Smooth muscle cell of the brain vasculature (primary cell): ENCODE measurements around the gene SLC16A8.
"Not testable (repeated sequence)": the region's sequence is repeated elsewhere in the genome, so short reads cannot be mapped to it uniquely, and the experiment has no call there.

Experiments
- DNase-seq: peaks from one replicate; pipeline ENCODE4 v3.0.0-alpha.2; 2012; ENCODE audit warnings: low read depth, low spot score

The SLC16A8 gene

DNA sequence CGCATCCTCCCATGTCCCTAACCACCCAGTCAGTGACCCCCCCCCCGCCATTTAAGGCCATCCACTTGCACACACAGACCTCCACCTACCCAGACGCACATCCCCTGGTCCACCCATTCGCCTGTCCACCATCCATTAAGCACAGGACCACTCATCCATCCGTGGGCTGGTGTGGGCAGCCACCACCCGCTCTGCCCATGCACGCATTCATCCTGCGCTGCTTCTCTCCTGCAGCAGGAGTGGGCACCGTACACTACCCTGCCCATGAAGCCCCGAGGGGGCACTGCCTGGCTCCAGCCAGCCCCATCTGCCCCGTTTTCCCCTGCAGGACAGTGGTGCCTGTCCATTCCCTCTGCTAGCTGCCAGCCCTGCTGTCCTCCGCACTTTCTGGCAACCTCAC, 3.9 kb upstream of the SLC16A8 start:
- no peak for DNase-seq

DNA sequence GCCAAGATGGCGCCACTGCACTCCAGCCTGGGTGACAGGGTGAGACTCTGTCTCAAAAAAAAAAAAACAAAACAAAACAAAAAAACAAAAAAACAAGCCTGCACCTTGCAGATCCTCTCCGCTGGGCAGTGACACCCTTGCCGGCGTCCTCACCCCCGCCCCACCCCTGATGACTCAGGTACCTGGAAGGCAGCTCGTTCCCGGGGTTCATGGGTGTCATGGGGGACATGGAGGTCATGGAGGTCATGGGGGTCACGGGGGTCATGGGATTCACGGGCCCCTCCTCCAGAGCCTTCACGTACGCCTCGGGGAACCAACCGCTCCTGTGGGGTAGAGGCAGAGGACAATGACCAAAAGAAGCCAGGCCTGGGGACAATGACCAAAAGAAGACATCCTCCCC, 3.0 kb upstream of the SLC16A8 start:
- DNase-seq: no peak

- no peak for DNase-seq
These were observed 2.2 kb upstream of the SLC16A8 start for GRCh38 chr22:38086001-38086845.

- DNase-seq: no peak
These were observed 1.5 kb upstream of the SLC16A8 start for GRCh38 chr22:38085501-38085900.

GRCh38 chr22:38085056-38085455, 1.1 kb upstream of the SLC16A8 start:
- no peak for DNase-seq

- DNase-seq: no peak
These were observed 836 bp downstream of the SLC16A8 start for GRCh38 chr22:38082986-38083710.

- no peak for DNase-seq
These were observed 1.8 kb downstream of the SLC16A8 start for GRCh38 chr22:38081941-38082828.

- DNase-seq: no peak
These were observed 2.4 kb downstream of the SLC16A8 start for GRCh38 chr22:38081636-38081940.

GRCh38 chr22:38080850-38081635, 2.9 kb downstream of the SLC16A8 start:
- no peak for DNase-seq

DNA sequence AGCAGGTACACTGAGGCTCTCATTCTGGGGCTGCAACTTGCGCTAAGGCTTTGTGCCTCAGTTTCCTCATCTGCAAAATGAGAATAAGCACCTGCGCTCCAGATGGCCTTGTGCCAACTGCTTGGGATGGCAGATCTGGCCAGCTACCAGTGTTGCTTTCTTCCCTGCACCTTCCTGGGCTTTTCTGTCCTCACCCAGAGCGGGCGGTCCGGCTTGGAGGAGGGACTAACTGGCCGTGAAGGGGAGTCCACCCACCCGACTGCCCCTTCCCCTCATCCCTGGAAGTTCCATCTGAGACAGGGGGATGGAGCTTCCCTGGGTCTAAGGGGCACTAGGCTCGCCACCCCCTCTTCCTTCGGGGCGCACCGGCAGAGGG, 3.5 kb downstream of the SLC16A8 start:
- DNase-seq: no peak

DNA sequence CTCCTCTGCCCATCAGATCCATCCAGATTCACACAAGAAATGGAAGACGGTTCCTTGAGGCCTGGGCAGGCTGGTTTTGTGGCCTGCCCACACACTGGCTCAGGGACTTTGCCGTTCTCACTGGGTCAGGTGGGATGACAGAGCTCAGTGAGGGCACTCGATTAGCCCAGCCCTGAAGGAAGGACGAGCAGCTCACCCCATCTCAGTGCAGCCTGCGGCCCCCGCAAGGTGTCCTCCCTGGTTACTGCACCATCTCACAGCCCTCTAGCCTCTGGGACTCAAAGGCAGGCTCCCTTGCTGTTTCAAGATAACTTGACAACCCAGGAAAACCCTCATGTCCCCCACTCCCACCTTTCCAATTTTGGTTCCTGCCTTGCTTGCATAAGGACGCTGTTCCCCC, 4.2 kb downstream of the SLC16A8 start:
- DNase-seq: no peak

DNA sequence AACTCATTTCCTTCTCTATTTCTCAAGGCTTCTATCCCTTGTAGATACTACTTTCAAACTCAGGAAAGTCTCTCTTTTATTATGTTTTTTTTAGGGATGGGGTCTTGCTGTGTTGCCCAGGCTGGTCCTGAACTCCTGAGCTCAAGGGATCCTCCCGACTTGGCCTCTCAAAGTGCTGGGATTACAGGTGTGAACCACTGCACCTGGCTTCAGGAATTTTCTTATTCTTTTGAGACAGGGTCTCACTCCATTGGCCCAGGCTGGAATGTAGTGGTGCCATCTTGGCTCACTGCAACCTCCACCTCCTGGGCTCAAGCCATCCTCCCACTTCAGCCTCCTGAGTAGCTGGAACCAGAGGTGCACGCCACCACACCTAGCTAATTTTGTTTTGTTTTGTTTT, 4.8 kb downstream of the SLC16A8 start:
- DNase-seq: not testable (repeated sequence)

GRCh38 chr22:38078046-38078840, 5.7 kb downstream of the SLC16A8 start:
- DNase-seq: no peak

DNA sequence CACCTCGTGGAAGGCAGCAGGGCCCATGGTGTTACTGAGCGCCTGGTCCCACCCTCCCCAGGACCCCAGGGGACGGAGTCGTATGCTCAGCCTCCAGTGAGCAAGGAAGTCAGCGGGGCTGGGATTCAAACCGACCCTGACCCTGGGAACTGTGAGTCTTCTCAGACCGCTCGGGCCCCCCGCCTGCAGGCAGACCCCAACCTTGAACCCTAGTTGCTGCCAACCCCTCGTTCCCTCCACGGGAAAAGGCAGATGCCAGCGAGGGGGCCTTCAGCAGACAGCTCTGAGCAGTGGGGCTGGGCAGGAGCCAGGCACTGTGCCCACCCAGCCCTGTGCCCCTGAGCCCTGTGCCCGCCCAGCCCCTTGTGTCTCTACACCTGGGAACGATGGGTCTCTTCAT, 6.4 kb downstream of the SLC16A8 start:
- no peak for DNase-seq

DNA sequence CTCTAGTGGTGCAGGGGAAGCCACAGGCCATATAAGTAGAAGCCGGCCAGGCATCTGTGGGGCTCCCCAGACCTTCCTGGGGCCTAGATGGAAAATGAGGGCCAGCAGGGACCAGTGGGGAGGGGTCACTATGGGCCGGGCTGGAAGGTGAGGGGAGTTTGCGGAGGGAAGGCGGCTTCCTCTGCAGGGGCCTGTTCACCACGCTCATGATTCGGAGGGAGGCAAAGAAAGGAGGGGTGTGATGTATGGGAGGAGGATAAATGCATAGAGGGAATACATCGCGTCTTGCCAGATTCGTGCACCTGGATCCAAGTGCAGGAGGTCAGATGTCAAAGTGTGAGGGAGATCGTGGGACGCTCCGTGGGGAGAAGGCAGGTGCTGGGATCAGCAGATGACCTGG, 6.9 kb downstream of the SLC16A8 start:
- DNase-seq: no peak

- DNase-seq: no peak
These were observed 8.0 kb downstream of the SLC16A8 start for GRCh38 chr22:38075961-38076360.

- DNase-seq: no peak
These were observed 8.7 kb downstream of the SLC16A8 start for GRCh38 chr22:38075105-38075825.

GRCh38 chr22:38074181-38075104, 9.5 kb downstream of the SLC16A8 start:
- DNase-seq: no peak
